AG08395 (cell line): ENCODE measurements around the gene PBX4.

Source experiments
- DNase-seq: peaks from one replicate; pipeline ENCODE4 v3.0.0; 2012; ENCODE audit warnings: mixed read lengths, low spot score

PBX4 gene

DNA sequence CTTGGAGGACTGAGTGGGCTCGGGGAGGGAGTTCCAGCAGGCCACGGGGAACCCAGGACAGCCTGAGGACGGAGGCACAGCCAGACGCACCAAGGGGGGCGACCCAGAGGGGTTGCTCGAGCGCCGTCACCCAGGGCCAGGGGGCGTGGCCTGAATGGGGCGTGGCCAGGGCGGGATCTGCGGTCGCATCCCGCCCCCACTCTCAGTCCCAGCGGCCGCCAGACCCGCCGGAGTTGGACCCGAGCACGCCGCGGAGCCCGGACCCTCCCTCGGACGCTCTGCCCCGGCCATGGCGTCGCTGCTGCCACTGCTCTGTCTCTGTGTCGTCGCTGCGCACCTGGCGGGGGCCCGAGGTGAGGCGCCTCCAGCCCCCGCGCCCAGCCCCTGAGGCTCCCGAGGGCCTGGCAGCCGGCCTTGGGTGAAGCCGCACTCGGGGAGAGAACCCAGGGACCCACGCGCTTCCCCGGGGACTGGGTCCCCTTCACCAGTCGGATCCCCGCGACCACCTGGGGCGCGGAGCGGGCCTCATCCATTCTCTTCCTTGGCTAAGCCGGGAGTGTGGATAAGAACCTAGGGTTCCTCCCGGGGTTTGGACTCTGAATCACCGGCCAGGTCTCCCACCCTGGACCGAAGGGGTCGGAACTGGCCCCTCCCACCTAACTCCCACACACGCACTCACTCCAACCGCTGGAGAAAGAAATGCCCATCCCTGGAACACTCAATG lies 80.3 kb downstream of the PBX4 start, which contains the start of gene CILP2:
TSS of gene CILP2 (plus strand) at position 205 of the 724 bp plus-strand sequence. CDS start at position 290, 85 bp downstream.
- DNase-seq, result peak; percentile 64

- DNase-seq, result no peak
Observed at GRCh38 chr19:19537075-19538048, 81.1 kb downstream of the PBX4 start.

- DNase-seq, result no peak
Observed at GRCh38 chr19:19535311-19536191, 82.9 kb downstream of the PBX4 start.

DNA sequence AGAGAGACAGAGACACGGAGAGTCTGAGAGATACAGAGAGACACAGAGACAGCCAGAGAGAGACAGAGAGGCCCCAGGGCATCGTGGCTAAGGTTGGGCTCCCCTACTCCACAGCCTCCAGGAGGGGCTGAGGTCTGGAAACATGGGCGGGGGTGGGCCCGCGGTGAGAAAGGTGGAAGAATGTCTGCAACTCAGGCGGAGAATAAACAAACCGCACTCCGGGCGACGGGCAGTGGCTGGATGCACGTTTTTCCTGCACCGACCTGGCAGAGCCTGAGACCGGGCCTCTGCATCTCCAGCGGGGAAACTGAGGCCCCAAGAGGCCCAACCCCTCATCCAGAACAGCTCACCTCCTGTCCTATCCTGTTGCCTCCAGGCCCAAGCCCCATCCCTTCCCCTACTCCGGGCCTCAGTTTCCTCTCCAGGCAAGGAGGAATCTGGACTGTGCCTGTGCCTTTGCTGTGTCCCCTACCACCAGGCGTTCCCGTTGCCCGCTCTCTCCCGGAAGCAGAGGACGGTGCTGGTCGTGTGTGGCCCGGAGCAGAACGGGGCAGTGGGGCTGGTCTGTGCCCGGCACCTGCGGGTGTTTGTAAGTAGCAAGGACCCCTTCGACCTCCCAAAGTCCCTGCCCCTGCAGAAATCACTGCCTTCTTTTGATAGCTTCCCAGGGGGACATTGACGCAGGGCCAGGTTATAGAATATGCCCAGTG lies 83.8 kb downstream of the PBX4 start:
- DNase-seq, result no peak

DNA sequence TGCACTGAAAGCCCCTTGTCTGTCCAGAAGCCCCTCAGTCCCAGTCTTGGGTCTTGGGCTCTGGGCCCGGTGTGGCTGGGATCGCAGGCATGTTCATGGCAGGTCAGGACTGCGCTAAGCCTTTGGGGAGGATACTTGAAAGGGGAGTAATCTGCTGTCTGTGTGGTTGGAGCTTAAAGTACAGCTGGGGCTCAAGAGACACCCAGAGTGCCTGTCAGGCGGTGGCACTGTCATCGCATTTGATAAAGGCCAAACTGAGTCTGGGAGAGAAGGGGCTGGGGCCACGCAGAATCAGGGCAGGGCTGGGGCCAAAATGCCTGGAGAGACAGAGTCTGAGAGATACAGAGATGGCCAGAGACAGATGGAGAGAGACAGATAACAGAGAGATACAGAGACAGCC lies 84.6 kb downstream of the PBX4 start:
- no peak for DNase-seq

- DNase-seq, result no peak
Observed at GRCh38 chr19:19532806-19533701, 85.4 kb downstream of the PBX4 start.

DNA sequence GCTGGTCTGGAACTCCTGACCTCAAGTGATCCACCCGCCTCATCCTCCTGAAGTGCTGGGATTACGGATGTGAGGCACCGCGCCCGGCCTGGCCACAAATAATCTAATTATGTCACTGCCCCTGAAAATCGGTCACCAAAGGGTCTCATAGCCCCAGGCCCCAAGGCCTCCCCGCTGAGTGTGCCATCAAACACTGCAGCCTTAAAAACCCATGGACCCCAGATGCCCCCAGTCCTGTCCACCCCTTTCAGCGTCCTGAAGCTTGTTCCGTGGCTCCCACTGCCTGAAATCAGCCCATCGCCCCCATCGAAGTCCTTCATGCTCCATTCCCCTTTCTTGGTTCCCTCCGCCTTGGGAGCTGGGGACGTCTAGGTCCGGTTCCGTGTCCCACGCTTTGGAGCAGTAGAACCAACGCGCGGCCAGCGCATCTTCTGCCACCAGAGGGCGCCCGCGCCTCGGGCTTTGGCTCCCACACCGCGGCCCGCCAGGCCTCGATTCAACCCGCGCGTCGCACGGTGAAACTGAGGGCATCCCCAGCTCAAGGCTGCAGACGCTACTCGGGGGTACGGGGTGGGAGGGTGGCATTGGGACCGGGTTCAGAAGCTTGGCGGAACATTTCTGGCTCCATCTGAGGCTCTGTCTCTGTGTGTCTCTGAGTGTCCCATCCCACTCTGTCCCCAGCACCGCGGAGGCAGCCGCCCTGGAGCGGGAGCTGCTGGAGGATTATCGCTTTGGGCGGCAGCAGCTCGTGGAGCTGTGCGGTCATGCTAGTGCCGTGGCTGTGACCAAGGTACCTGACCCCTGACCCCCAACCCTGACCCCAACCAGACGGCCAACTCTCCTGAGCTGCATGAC lies 86.3 kb downstream of the PBX4 start:
- peak; percentile 83 for DNase-seq

- no peak for DNase-seq
Observed at GRCh38 chr19:19530889-19531288, 87.6 kb downstream of the PBX4 start.

GRCh38 chr19:19530423-19530804 lies 88.1 kb downstream of the PBX4 start:
- no peak for DNase-seq

DNA sequence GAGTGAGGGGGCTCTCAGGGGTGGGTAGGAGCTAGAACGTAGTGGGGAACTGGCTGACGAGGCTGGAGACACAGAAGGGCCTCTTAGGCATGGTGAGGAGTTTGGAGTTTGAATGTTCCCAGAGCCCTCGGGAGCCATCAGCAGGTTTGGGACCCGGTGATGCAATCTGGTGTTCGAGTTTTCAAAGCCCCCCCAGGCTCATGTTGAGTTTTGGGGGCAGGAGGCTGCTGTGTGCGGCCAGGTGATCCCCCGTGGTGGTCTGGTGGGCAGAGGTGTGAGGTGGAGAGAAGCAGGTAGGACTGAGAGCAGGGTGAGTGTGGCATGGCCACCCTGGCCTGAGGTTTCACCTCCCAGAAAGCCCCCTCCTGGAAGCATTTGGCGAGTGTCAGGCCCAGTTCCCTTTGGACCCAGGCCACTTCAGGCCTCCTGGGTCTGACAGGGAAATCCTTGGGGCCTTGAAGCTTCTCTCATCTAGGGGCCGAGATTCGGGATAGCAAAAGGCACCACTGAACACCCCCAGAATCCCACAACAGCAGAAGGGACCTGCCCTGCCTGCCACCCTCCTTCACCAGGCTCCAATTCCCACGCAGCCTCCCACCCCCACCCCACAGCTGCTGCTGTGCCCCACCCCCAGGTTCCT lies 88.6 kb downstream of the PBX4 start:
- DNase-seq, result no peak

- peak; percentile 78 for DNase-seq
Observed at GRCh38 chr19:19528721-19529490, 89.6 kb downstream of the PBX4 start, which contains the start of gene YJEFN3. TSS of gene YJEFN3 (plus strand) at chr19:19528911. CDS start at chr19:19528933, 22 bp downstream.

DNA sequence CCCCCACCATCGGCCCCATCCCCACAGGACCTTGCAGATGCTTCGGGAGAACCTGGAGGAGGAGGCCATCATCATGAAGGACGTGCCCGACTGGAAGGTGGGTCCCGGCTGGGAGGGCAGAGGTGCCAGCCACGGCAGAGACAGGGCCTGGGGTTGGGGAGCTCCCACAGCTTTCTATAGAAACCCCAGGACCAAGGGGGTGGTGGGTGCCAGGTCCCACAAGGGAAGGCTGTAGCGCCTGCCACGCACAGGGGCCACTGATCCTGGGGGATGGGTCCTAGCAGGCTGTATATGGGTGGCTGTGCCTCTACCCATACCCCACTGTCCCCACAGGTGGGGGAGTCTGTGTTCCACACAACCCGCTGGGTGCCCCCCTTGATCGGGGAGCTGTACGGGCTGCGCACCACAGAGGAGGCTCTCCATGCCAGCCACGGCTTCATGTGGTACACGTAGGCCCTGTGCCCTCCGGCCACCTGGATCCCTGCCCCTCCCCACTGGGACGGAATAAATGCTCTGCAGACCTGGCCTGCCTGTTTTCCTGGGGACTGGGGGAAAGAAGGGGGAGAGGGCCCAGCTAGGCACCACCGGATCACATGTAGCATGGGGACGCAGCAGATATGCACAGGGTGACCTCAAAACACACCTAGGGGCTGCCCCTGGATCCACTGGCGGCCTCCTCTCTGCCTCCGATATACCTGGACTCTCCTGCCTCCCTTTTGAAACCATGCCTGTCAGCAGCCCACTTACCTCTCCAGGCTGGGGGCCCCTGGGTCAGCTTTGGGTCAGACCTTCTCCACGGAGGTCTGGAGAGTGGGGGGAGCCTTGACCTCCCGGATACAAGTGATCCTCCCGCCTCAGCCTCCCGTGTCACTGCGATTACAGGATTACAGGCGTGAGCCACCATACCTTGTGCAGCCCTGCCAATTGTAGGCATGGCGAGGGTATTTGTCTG lies 90.5 kb downstream of the PBX4 start:
- no peak for DNase-seq

DNA sequence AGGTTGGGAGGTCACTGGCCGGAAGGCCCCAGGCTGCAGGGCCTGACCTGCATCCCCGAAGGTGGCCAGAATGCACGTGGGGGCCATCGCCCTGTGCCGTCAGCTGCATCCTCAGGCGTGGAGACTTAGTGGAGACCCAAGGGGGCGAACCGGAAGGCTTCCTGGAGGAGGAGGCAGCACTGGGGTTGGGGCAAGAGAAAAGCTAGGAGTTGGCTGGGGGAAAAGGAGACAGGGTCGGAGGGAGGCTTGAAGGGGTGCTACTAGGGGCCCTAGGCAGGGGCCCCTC lies 91.2 kb downstream of the PBX4 start:
- DNase-seq, result no peak

DNA sequence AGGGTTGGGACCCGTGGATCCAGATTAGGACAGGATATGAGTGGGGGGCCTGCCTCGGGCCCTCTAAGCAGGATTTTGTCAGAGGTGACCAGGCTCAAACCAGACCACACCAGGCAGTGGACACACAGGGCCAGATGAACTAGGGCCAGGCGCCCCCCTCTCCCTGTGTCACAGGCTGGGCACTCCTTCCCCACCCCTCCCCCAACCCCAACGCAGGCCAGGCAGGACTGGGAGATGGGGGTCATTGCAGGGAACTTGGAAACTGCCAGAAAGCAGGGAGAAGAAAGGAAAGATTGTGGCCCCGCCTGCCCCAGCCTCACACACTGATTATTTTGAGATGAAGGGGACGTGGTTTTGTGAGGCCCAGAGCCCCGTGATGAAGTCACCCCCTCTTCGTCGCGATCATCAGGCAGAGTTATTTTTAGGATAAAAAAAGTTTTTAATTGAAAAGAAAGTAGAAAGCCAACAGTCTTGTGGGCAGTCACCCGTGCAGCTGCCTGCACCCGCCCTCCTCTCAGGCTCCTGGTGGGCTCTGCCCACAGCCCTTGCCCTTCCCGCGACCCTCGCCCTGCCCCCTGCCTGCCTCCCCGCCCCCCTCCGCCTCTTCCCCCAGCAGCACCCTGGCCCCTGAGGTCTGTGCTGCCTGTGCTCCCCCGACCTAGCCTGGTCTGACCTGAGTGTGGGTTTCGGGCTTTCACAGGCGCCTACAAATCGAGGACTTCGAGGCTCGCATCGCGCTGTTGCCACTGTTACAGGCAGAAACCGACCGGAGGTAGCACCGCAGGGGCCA lies 91.7 kb downstream of the PBX4 start:
- DNase-seq, result no peak

DNA sequence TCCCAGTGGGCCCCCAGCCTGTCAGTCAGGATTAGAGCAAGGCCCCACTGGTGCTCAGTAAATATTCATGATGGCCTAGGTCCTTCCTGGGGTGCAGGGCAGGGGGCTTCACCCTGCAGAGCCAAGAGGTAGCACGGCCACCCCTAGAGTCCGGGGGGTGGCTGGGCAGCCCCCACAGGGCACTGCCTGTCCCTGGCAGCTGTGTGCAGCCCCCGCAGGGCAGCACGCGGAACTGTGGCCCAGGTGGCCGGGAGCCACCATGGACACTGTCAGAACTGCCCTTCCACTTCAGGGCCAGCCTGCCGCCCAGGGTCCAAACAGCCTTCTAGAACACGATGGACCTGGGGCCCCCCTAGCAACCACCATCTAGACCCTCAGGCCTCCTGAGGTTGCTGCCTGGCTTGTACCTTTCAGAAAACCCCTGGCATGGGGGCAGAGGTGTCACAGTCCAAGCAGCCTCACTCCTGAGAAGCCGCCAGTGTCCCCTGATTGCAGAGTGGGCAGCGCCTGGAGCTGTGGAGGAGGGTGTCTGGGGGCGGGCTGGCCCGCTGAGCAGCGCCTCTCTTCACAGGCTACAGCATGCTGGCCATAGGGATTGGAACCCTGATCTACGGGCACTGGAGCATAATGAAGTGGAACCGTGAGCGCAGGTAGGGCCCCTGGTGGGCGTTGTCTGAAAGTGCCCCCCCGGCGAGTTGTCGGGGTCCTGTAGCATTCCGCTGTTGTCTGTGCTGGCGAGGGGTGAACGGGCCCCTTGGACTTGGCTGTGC lies 92.7 kb downstream of the PBX4 start:
- DNase-seq, result no peak
